Endothelial cell (in vitro differentiated cells): ENCODE data around the gene SLC8A3. TPM values are rescaled to one million over a fixed set of nuclear protein-coding genes. Genes with fewer than 3 reads are reported as not detected.
A peak's percentile ranks its signal among the peaks of the same experiment; 100 is the strongest.

Experiments used
- DNase-seq: peaks from one replicate; pipeline ENCODE4 v3.0.0; 2021; ENCODE audit warnings: low spot score
- H3K27ac Mint-ChIP-seq: one replicate; pipeline ENCODE4 v1.8.0; 2021; ENCODE audit warnings: mixed read lengths, inconsistent platforms; ENCODE audit not compliant: unreplicated experiment
- H3K27me3 Mint-ChIP-seq: one replicate; pipeline ENCODE4 v1.8.0; 2021; ENCODE audit warnings: mild to moderate bottlenecking, moderate library complexity, mixed read lengths, inconsistent platforms; ENCODE audit not compliant: unreplicated experiment
- H3K36me3 Mint-ChIP-seq: one replicate; pipeline ENCODE4 v1.8.0; 2021; ENCODE audit warnings: mild to moderate bottlenecking, low read depth, mixed read lengths, inconsistent platforms; ENCODE audit not compliant: unreplicated experiment
- H3K4me1 Mint-ChIP-seq: one replicate; pipeline ENCODE4 v1.8.0; 2021; ENCODE audit warnings: mild to moderate bottlenecking, mixed read lengths, inconsistent platforms; ENCODE audit not compliant: unreplicated experiment
- H3K4me3 Mint-ChIP-seq: one replicate; pipeline ENCODE4 v1.8.0; 2021; ENCODE audit warnings: mild to moderate bottlenecking, mixed read lengths, inconsistent platforms; ENCODE audit not compliant: unreplicated experiment
- H3K9me3 Mint-ChIP-seq: one replicate; pipeline ENCODE4 v1.8.0; 2021; ENCODE audit warnings: mixed read lengths, inconsistent platforms; ENCODE audit not compliant: unreplicated experiment
- total RNA-seq: library from RNA; stranded (reverse); fragmentation: NEBNext Ultra II Directional; extraction: Animal tissue kit (Norgen Biotek cat#: 25700); gene quantifications from one replicate; pipeline ENCODE4 v1.2.1, GENCODE V29; 2021; ENCODE audit not compliant: unreplicated experiment
- TF ChIP-seq, protein P1 (sequence below): fragments of 200-600 bp; sonication (generic); IDR thresholded peaks from one replicate; pipeline ENCODE4 v1.5.0; 2021; ENCODE audit warnings: antibody characterized with exemption; ENCODE audit not compliant: unreplicated experiment

Gene SLC8A3
- total RNA-seq, 1 donor from 2014 or later: 0.13 TPM

DNA sequence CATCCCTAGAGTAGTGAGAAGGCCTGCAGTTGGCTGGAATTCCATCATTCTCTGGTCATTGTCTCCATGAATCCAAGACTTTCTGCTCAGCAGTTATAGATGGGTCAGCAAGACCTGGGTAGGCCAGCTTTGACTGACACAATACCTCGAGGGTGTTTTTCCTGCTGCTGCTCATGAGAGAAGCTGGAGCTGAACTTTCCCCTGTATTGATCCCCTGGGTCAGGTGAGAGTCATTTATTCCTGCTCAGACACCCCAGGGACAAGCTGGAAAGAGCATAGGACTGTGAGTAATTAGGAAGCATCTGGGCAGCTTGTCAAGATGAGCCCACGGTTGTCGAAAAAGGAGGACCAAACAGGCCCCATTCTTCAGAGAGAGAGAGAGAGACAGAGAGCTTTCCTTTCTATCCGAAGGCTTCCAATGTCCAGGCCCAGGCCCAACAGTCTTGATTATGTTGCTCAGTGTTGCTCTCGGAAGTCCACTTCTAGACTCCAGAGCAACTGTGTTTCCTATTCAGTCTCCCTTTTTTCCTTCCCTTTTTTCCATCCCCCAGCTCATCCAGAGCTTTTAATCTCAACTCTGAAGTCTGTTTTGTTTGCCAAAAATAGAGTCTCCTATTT lies 131.1 kb downstream of the SLC8A3 start:
- H3K27ac Mint-ChIP-seq: no peak overlapping the region
- no peak for DNase-seq
- no peak overlapping the region for H3K4me3 Mint-ChIP-seq
- TF ChIP-seq, protein P1, sequence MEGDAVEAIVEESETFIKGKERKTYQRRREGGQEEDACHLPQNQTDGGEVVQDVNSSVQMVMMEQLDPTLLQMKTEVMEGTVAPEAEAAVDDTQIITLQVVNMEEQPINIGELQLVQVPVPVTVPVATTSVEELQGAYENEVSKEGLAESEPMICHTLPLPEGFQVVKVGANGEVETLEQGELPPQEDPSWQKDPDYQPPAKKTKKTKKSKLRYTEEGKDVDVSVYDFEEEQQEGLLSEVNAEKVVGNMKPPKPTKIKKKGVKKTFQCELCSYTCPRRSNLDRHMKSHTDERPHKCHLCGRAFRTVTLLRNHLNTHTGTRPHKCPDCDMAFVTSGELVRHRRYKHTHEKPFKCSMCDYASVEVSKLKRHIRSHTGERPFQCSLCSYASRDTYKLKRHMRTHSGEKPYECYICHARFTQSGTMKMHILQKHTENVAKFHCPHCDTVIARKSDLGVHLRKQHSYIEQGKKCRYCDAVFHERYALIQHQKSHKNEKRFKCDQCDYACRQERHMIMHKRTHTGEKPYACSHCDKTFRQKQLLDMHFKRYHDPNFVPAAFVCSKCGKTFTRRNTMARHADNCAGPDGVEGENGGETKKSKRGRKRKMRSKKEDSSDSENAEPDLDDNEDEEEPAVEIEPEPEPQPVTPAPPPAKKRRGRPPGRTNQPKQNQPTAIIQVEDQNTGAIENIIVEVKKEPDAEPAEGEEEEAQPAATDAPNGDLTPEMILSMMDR: no peak
- H3K36me3 Mint-ChIP-seq: no peaks in the 10 kb centered on the region
- H3K27me3 Mint-ChIP-seq: no peaks in the 10 kb centered on the region
- no peaks in the 10 kb centered on the region for H3K4me1 Mint-ChIP-seq
- no peaks in the 10 kb centered on the region for H3K9me3 Mint-ChIP-seq

DNA sequence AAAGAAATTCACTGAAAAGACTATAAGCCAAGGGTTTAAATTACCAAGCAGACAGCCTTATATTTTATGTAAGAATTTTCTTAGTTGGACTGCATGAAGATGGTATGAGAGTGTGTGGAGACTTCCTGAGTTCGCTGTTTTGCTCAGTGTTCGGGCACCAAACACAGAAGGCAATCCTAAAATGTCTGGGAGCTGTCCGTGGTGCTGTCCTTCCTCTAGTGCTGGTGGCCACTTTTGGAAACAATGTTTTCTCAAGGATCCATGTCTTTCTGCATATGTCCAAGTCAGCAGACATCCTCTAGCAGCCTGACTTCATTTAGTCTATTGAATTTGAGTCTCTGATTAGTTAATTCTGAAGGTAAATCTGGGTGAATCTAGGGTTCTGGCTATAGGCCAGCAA lies 135.8 kb downstream of the SLC8A3 start:
- Mint-ChIP-seq H3K27me3 (no peaks in the 10 kb centered on the region), H3K36me3 (no peaks in the 10 kb centered on the region), H3K4me1 (no peaks in the 10 kb centered on the region), H3K27ac (no peak overlapping the region), H3K4me3 (no peak overlapping the region), H3K9me3 (no peaks in the 10 kb centered on the region)
- peak; percentile 63 for DNase-seq
- TF ChIP-seq, protein P1: no peak

DNA sequence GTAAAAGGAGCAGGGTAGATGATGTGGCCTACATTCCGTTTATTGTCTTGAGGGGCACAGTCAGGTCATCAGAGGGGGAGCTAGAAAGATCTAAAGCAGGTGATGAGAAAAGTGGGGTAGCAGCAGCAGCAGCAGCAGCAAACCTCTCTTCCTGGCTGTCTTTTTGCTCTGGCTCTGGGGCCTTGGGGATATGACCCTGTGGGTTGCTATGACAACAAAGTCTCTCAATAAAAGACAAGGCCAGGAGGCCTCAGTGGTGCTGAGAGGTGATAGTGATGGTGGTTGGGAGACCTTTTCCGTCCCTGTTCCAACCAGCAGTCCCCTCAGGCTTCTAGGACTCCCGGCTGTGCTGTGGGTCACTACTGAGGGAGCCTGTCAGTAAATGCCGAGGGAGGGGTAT lies 138.6 kb downstream of the SLC8A3 start:
- no peak for DNase-seq
- H3K4me3 Mint-ChIP-seq: no peak overlapping the region
- TF ChIP-seq, protein P1: no peak
- H3K27ac Mint-ChIP-seq: no peak overlapping the region
- no peaks in the 10 kb centered on the region for H3K4me1 Mint-ChIP-seq
- no peaks in the 10 kb centered on the region for H3K27me3 Mint-ChIP-seq
- no peaks in the 10 kb centered on the region for H3K9me3 Mint-ChIP-seq
- no peaks in the 10 kb centered on the region for H3K36me3 Mint-ChIP-seq

DNA sequence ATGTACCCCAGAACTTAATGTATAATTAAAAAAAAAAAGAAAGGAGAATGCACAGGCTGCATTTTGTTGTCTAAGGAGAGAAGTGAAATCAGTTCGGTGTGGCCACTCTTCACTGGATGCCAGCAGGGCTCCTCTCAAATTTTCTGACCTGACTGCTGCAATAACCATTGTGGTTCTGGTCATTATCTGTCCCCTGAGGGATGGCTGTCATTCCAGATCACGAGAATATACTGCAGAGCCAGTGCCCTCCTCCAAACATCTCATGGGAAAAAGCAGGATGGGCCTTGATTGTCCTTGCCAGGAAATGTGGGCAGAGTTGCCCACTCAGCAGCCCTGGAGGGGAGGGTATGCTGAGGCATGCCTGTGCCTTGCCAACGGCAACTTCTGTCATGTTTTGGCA lies 139.1 kb downstream of the SLC8A3 start:
- Mint-ChIP-seq H3K27me3 (no peaks in the 10 kb centered on the region), H3K4me3 (no peak overlapping the region), H3K9me3 (no peaks in the 10 kb centered on the region), H3K27ac (no peak overlapping the region), H3K4me1 (no peaks in the 10 kb centered on the region), H3K36me3 (no peaks in the 10 kb centered on the region)
- TF ChIP-seq, protein P1: no peak
- no peak for DNase-seq

DNA sequence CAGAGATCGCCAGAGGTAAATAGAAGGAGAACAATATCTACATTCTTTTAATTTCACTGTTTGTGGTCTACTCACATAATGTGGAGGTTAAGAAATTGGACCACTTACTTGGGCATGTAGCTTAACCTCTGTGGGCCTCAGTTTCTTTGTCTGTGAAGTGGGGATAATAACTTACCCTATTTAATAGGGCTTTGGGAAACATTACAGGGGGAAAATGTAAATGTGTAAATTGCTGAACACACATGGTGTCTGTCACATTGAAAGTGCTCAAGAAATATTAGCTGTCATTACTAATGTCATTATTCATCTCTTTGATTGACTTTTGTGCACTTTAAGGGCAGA lies 140.5 kb downstream of the SLC8A3 start:
- H3K9me3 Mint-ChIP-seq: no peaks in the 10 kb centered on the region
- no peak overlapping the region for H3K27ac Mint-ChIP-seq
- peaks cover under 1% of the 10 kb centered on the region for H3K4me1 Mint-ChIP-seq
- DNase-seq: no peak
- H3K27me3 Mint-ChIP-seq: no peaks in the 10 kb centered on the region
- H3K4me3 Mint-ChIP-seq: no peak overlapping the region
- H3K36me3 Mint-ChIP-seq: no peaks in the 10 kb centered on the region
- TF ChIP-seq, protein P1: no peak
